MG63 (cell line): ENCODE results near the gene ZRANB1. TPM values are rescaled to one million over a fixed set of nuclear protein-coding genes. Genes with fewer than 3 reads are reported as not detected.

Experiments used
- DNase-seq: peaks from one replicate; pipeline ENCODE4 v3.0.0-alpha.2; 2020
- H3K27me3 ChIP-seq: fragments of 250-450 bp; sonication (Bioruptor Pico); 2 replicates; pipeline ENCODE4 v1.5.1; 2020; ENCODE audit warnings: mild to moderate bottlenecking, moderate library complexity
- H3K36me3 ChIP-seq: fragments of 250-450 bp; sonication (Bioruptor Pico); 2 replicates; pipeline ENCODE4 v1.5.1; 2020; ENCODE audit warnings: mild to moderate bottlenecking, moderate library complexity
- H3K4me3 ChIP-seq: fragments of 250-450 bp; sonication (Bioruptor Pico); 2 replicates; pipeline ENCODE4 v1.5.1; 2020; ENCODE audit warnings: mild to moderate bottlenecking, moderate library complexity
- H3K9me3 ChIP-seq: fragments of 250-450 bp; sonication (Bioruptor Pico); 2 replicates; pipeline ENCODE4 v1.5.1; 2020; ENCODE audit warnings: mild to moderate bottlenecking, moderate library complexity
- total RNA-seq: library from RNA; depleted of rRNA; stranded (reverse); fragments of >200 nt; shearing (Covaris generic); gene quantifications from 2 replicates; pipeline ENCODE4 v1.2.3, GENCODE V29; 2014; ENCODE audit warnings: low replicate concordance

Gene ZRANB1
- total RNA-seq, 1 experiment from 2014 or later: 20.9 TPM

GRCh38 chr10:124916585-124917427, 25.1 kb upstream of the ZRANB1 start:
- Histone ChIP-seq H3K4me3 (peak overlapping the region; percentile 88), H3K36me3 (peaks cover 4% of the 10 kb centered on the region; the same call in 1 of the 2 replicates), H3K9me3 (no peaks in the 10 kb centered on the region), H3K27me3 (no peaks in the 10 kb centered on the region)
- peak; percentile 97 for DNase-seq

- peak overlapping the region; percentile 71 for H3K4me3 ChIP-seq
- H3K27me3 ChIP-seq: no peaks in the 10 kb centered on the region
- no peaks in the 10 kb centered on the region for H3K9me3 ChIP-seq
- peaks cover 4% of the 10 kb centered on the region; the same call in 1 of the 2 replicates for H3K36me3 ChIP-seq
- DNase-seq: peak; percentile 26
Observed at GRCh38 chr10:124917428-124918190, 24.3 kb upstream of the ZRANB1 start.

GRCh38 chr10:124918191-124918830, 23.6 kb upstream of the ZRANB1 start:
- peak; percentile 38 for DNase-seq
- Histone ChIP-seq H3K4me3 (peak overlapping the region; percentile 71), H3K36me3 (peaks cover 11% of the 10 kb centered on the region), H3K9me3 (no peaks in the 10 kb centered on the region), H3K27me3 (no peaks in the 10 kb centered on the region)

GRCh38 chr10:124918906-124919305, 23.0 kb upstream of the ZRANB1 start:
- peak overlapping the region; percentile 71 for H3K4me3 ChIP-seq
- no peaks in the 10 kb centered on the region for H3K9me3 ChIP-seq
- H3K36me3 ChIP-seq: peaks cover 15% of the 10 kb centered on the region
- DNase-seq: no peak
- no peaks in the 10 kb centered on the region for H3K27me3 ChIP-seq

- H3K9me3 ChIP-seq: no peaks in the 10 kb centered on the region
- no peak for DNase-seq
- no peak overlapping the region for H3K4me3 ChIP-seq
- H3K27me3 ChIP-seq: no peaks in the 10 kb centered on the region
- H3K36me3 ChIP-seq: peaks cover 16% of the 10 kb centered on the region
Observed at GRCh38 chr10:124921261-124921660, 20.7 kb upstream of the ZRANB1 start.

- Histone ChIP-seq H3K9me3 (no peaks in the 10 kb centered on the region), H3K36me3 (peaks cover 30% of the 10 kb centered on the region), H3K4me3 (no peak overlapping the region), H3K27me3 (no peaks in the 10 kb centered on the region)
- DNase-seq: no peak
Observed at GRCh38 chr10:124923684-124924083, 18.2 kb upstream of the ZRANB1 start.

GRCh38 chr10:124926548-124926947, 15.4 kb upstream of the ZRANB1 start:
- Histone ChIP-seq H3K9me3 (no peaks in the 10 kb centered on the region), H3K27me3 (no peaks in the 10 kb centered on the region), H3K4me3 (no peak overlapping the region), H3K36me3 (peaks cover 32% of the 10 kb centered on the region)
- no peak for DNase-seq

- Histone ChIP-seq H3K36me3 (peaks cover 32% of the 10 kb centered on the region), H3K27me3 (no peaks in the 10 kb centered on the region), H3K9me3 (peaks cover 3% of the 10 kb centered on the region; the same call in 1 of the 2 replicates), H3K4me3 (no peak overlapping the region)
- no peak for DNase-seq
Observed at GRCh38 chr10:124928087-124928486, 13.8 kb upstream of the ZRANB1 start.

- H3K36me3 ChIP-seq: peaks cover 28% of the 10 kb centered on the region
- H3K27me3 ChIP-seq: no peaks in the 10 kb centered on the region
- no peak overlapping the region for H3K4me3 ChIP-seq
- no peak for DNase-seq
- H3K9me3 ChIP-seq: peaks cover 3% of the 10 kb centered on the region; the same call in 1 of the 2 replicates
Observed at GRCh38 chr10:124928545-124928944, 13.4 kb upstream of the ZRANB1 start.

GRCh38 chr10:124935946-124936345, 6.0 kb upstream of the ZRANB1 start:
- H3K27me3 ChIP-seq: no peaks in the 10 kb centered on the region; the same call in 1 of the 2 replicates
- H3K36me3 ChIP-seq: peaks cover 6% of the 10 kb centered on the region
- H3K4me3 ChIP-seq: no peak overlapping the region
- peak; percentile 24 for DNase-seq
- H3K9me3 ChIP-seq: peaks cover 3% of the 10 kb centered on the region; the same call in 1 of the 2 replicates

- Histone ChIP-seq H3K9me3 (peaks cover 2% of the 10 kb centered on the region; the same call in 1 of the 2 replicates), H3K36me3 (peaks cover 1% of the 10 kb centered on the region), H3K4me3 (no peak overlapping the region), H3K27me3 (no peaks in the 10 kb centered on the region; the same call in 1 of the 2 replicates)
- no peak for DNase-seq
Observed at GRCh38 chr10:124936813-124937212, 5.1 kb upstream of the ZRANB1 start.

- Histone ChIP-seq H3K4me3 (no peak overlapping the region), H3K36me3 (no peaks in the 10 kb centered on the region), H3K9me3 (no peaks in the 10 kb centered on the region), H3K27me3 (no peaks in the 10 kb centered on the region; the same call in 1 of the 2 replicates)
- DNase-seq: no peak
Observed at GRCh38 chr10:124939290-124939689, 2.6 kb upstream of the ZRANB1 start.

GRCh38 chr10:124942317-124943169, 620 bp downstream of the ZRANB1 start:
- H3K27me3 ChIP-seq: no peaks in the 10 kb centered on the region; the same call in 1 of the 2 replicates
- peaks cover 19% of the 10 kb centered on the region for H3K36me3 ChIP-seq
- no peak overlapping the region for H3K4me3 ChIP-seq
- DNase-seq: no peak
- H3K9me3 ChIP-seq: no peaks in the 10 kb centered on the region

- H3K36me3 ChIP-seq: peaks cover 25% of the 10 kb centered on the region
- H3K9me3 ChIP-seq: no peaks in the 10 kb centered on the region
- no peak for DNase-seq
- no peak overlapping the region for H3K4me3 ChIP-seq
- H3K27me3 ChIP-seq: no peaks in the 10 kb centered on the region; the same call in 1 of the 2 replicates
Observed at GRCh38 chr10:124943301-124944092, 1.6 kb downstream of the ZRANB1 start.

- Histone ChIP-seq H3K4me3 (no peak overlapping the region), H3K36me3 (peaks cover 32% of the 10 kb centered on the region), H3K9me3 (no peaks in the 10 kb centered on the region), H3K27me3 (no peaks in the 10 kb centered on the region; the same call in 1 of the 2 replicates)
- no peak for DNase-seq
Observed at GRCh38 chr10:124944982-124945381, 3.1 kb downstream of the ZRANB1 start.
